GM12878 (cell line): ENCODE measurements around the gene UVRAG. TPM values are rescaled to one million over a fixed set of nuclear protein-coding genes. Genes with fewer than 3 reads are reported as not detected.
"Not testable (repeated sequence)": the region's sequence is repeated elsewhere in the genome, so short reads cannot be mapped to it uniquely, and the experiment has no call there.

Experiments
- ATAC-seq: fragments of 200-7000 bp; cut with Tn5 transposase; 3 replicates; pipeline ENCODE4 v1.9.1; 2020; ENCODE audit warnings: mild to moderate bottlenecking, moderate library complexity
- BruUV-seq: library from RNA; stranded (reverse); fragments of 400-500 nt; replicated peaks from 2 replicates; lab custom pipeline; 2021; lab: Mats Ljungman, UMichigan
- CTCF ChIA-PET: fragments of 300-600 bp; sonication (Branson Sonifier 250); formaldehyde crosslinking; extraction: SDS; loops from one replicate; lab custom pipeline; 2021; ENCODE audit warnings: inconsistent platforms; lab: Yijun Ruan, JAX
- POLR2A ChIA-PET: fragments of 350-600 bp; formaldehyde crosslinking; extraction: SDS; loops from one replicate; lab custom pipeline; 2021; ENCODE audit warnings: inconsistent platforms; lab: Charles Lee
- RAD21 ChIA-PET: fragments of 300-600 bp; sonication (Branson Sonifier 250); formaldehyde crosslinking; loops from one replicate; lab custom pipeline; 2023; ENCODE audit warnings: antibody characterized with exemption; ENCODE audit not compliant: unreplicated experiment; lab: Charles Lee
- SMC1A ChIA-PET: fragments of 300-600 bp; sonication (Branson Sonifier 250); formaldehyde crosslinking; loops from one replicate; lab custom pipeline; 2023; ENCODE audit not compliant: unreplicated experiment, uncharacterized antibody; lab: Charles Lee
- DNase-seq: peaks from one replicate; pipeline ENCODE4 v3.0.0-alpha.2; 2011; ENCODE audit warnings: low read depth, low spot score
- FAIRE-seq: peaks from 3 replicates; lab custom pipeline; 2011; peaks lifted over from hg19 to GRCh38; lab: Jason Lieb, UNC
- H2AFZ ChIP-seq: 2 replicates; pipeline ENCODE4 v1.6.0; 2011; ENCODE audit warnings: low read depth, low read length, control low read depth; ENCODE audit not compliant: control insufficient read depth
- H3K27ac ChIP-seq: 2 replicates; pipeline ENCODE4 v1.5.1; 2011; ENCODE audit warnings: control low read depth; ENCODE audit not compliant: control insufficient read depth, insufficient read depth
- H3K27me3 ChIP-seq, 2 experiments: replicated peaks in 1 of 2; 2 replicates each; pipeline versions ENCODE4 v1.6.0 to v1.6.1; 2011; ENCODE audit warnings: low read length in 1 of 2; ENCODE audit not compliant: control insufficient read depth in 2 of 2, insufficient read depth in 2 of 2
- H3K36me3 ChIP-seq, 2 experiments: 2 replicates each; pipeline ENCODE4 v1.5.1; 2011; ENCODE audit warnings: low read length in 1 of 2; ENCODE audit not compliant: control insufficient read depth in 2 of 2, insufficient read depth in 2 of 2
- H3K4me1 ChIP-seq: 2 replicates; pipeline ENCODE4 v1.6.1; 2011; ENCODE audit warnings: mild to moderate bottlenecking, low read length, moderate library complexity, mixed read lengths; ENCODE audit not compliant: control insufficient read depth, insufficient read depth
- H3K4me2 ChIP-seq: 2 replicates; pipeline ENCODE4 v1.6.0; 2011; ENCODE audit warnings: control low read depth; ENCODE audit not compliant: control insufficient read depth, insufficient read depth
- H3K4me3 ChIP-seq: fragments of 200-600 bp; sonication (generic); 2 replicates; pipeline ENCODE4 v1.5.1; 2016
- H3K79me2 ChIP-seq: 2 replicates; pipeline ENCODE4 v1.6.0; 2011; ENCODE audit warnings: low read length; ENCODE audit not compliant: control insufficient read depth, insufficient read depth
- H3K9ac ChIP-seq: 2 replicates; pipeline ENCODE4 v1.8.0; 2011; ENCODE audit warnings: low read length, control low read depth, mixed read lengths; ENCODE audit not compliant: control insufficient read depth, insufficient read depth
- H3K9me3 ChIP-seq: replicated peaks from 3 replicates; pipeline ENCODE4 v1.5.1; 2011; ENCODE audit warnings: mild to moderate bottlenecking, low read length; ENCODE audit not compliant: control insufficient read depth, insufficient read depth
- H4K20me1 ChIP-seq: 2 replicates; pipeline ENCODE4 v1.6.0; 2011; ENCODE audit not compliant: control insufficient read depth, insufficient read depth
- IRF5 ChIP-seq: fragments of 450-650 bp; IDR thresholded peaks from 2 replicates; pipeline ENCODE4 v1.6.1; 2017; ENCODE audit warnings: borderline replicate concordance
- MEF2A ChIP-seq: IDR thresholded peaks from 2 replicates; pipeline ENCODE4 v1.6.1; 2011; ENCODE audit warnings: low read depth, mild to moderate bottlenecking, low read length, moderate library complexity; ENCODE audit not compliant: insufficient read depth
- POLR2AphosphoS5 ChIP-seq: IDR thresholded peaks from 2 replicates; pipeline ENCODE4 v1.6.1; 2011; ENCODE audit warnings: mild to moderate bottlenecking, low read length, inconsistent platforms
- RAD21 ChIP-seq: IDR thresholded peaks from 2 replicates; pipeline ENCODE4 v1.6.1; 2011; ENCODE audit warnings: mild to moderate bottlenecking, low read depth, low read length, moderate library complexity; ENCODE audit not compliant: insufficient read depth
- RBBP5 ChIP-seq: fragments of 200-600 bp; sonication (generic); conservative IDR thresholded peaks from 2 replicates; pipeline ENCODE4 v1.6.1; 2016
- STAT1 ChIP-seq: fragments of 450-650 bp; conservative IDR thresholded peaks from 2 replicates; pipeline ENCODE4 v1.6.1; 2014; ENCODE audit warnings: antibody characterized with exemption, mild to moderate bottlenecking
- WGBS: methylation state at CpG from one replicate; pipeline ENCODE4 v1.1.6; 2016; ENCODE audit warnings: low lambda C conversion rate; ENCODE audit not compliant: insufficient replicate concordance, insufficient coverage; ENCODE audit errors: missing lambda C conversion rate; 5-methylcytosine and 5-hydroxymethylcytosine counted together
- in situ Hi-C: fragments of 300-500 bp; cut with MboI; formaldehyde crosslinking; loops from 9 replicates; pipeline ENCODE4 v1.14.3; 2018; ENCODE audit warnings: mixed read lengths
- intact Hi-C: fragments of 100-400 bp; cut with micrococcal nuclease; formaldehyde crosslinking; loops from one replicate; pipeline ENCODE4 v1.14.2; 2022; ENCODE audit not compliant: unreplicated experiment
- polyA plus RNA-seq, 11 experiments: library from polyadenylated mRNA; depleted of rRNA in 4 of 11; unstranded in 6 of 11; stranded (reverse) in 5 of 11; fragments of >200 nt; fragmentation: Nextera tagmentation in 4 of 11; fragmentation: Illumina TruSeq in 1 of 11; extraction: Ambion mirVana in 4 of 11; extraction: Trizol in 1 of 11; gene quantifications; 1 replicate in 1 of 11; 2 replicates in 10 of 11; pipeline versions ENCODE4 v1.2.1 to v1.2.3, GENCODE V29; 2011 to 2016; ENCODE audit warnings: inconsistent platforms in 2 of 11, missing spikeins in 2 of 11, low read depth in 1 of 11
- total RNA-seq, 4 experiments: library from RNA; depleted of rRNA in 3 of 4; stranded (reverse); fragments of >200 nt in 3 of 4; fragmentation: Illumina TruSeq in 1 of 4; extraction: Trizol in 1 of 4; gene quantifications; 2 replicates each; pipeline versions ENCODE4 v1.2.1 to v1.2.3, GENCODE V29; 2013 to 2021
- TF ChIP-seq, protein P1 (sequence below): fragments of 450-650 bp; IDR thresholded peaks from 2 replicates; pipeline ENCODE4 v1.6.1; 2017; ENCODE audit warnings: antibody characterized with exemption, mild to moderate bottlenecking, moderate library complexity
- TF ChIP-seq, protein P2 (sequence below): fragments of 150-350 bp; IDR thresholded peaks from 2 replicates; pipeline ENCODE4 v1.6.1; 2014; ENCODE audit warnings: mild to moderate bottlenecking, low read depth, low read length

The UVRAG gene
- total and polyA plus RNA-seq, 10 of the 15 experiments (the other 5 are each of a cell fraction or from before 2014, with no cell fraction given), result 7.0 to 43.4 (median 37.0) TPM

DNA sequence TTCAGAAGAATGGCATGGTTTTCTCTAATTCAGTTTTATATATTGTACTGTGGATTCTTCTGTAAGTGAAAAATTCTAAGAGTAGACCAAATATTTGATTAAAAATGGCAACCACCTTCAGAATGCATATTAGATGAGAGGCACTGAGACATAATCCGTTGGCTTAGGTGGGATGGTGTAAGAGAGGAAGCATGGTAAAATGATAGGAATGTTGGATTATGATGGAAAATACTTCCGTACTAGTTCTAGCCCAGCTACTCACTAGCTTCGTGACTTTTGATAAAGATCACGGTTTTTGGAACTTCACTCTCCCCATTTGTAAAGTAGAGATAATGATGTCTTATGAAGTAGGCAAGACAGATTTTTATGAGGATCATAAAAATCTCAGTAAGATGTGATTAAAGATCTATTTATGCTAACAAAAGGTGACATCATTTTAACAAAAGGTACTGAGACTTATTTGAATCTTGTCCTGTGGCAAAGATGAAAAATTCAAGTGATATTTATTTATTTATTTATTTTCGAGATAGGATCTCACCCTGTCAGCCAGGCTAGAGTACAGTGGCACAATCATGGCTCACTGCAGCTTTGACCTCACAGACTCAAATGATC, 37.5 kb downstream of the UVRAG start:
- FAIRE-seq (no peak), ATAC-seq (no peak), DNase-seq (no peak)
- H3K79me2 ChIP-seq, result peaks cover 69% of the 10 kb centered on the region
- SMC1A ChIA-PET, result interaction anchor here (2.6 to 3.0 kb wide), 2 partner anchors 11 to 28 kb away, joined by 7 to 12 read pairs; no protein-coding TSS in a partner anchor
- H3K4me1 ChIP-seq, result peaks cover 10% of the 10 kb centered on the region
- H3K9me3 ChIP-seq, result no peaks in the 10 kb centered on the region; the same call in 1 of the 3 replicates
- no peaks in the 10 kb centered on the region for H4K20me1 ChIP-seq
- H3K9ac ChIP-seq, result no peak overlapping the region
- intact Hi-C loops (no loop called here), in situ Hi-C loops (no loop called here)
- H3K4me3 ChIP-seq, result no peak overlapping the region
- CTCF ChIA-PET, result interaction anchor here (1.3 to 3.1 kb wide), 2 partner anchors 15 to 16 kb away, joined by 4 to 20 read pairs; no protein-coding TSS in a partner anchor
- TSS peak; percentile 31 for BruUV-seq
- no peaks in the 10 kb centered on the region for H3K27me3 ChIP-seq
- H3K36me3 ChIP-seq, result peaks cover 4 to 13% of the 10 kb centered on the region in 2 experiments
- no peak overlapping the region for H3K27ac ChIP-seq
- no peak for TF ChIP-seq MEF2A
- TF ChIP-seq, protein P1, sequence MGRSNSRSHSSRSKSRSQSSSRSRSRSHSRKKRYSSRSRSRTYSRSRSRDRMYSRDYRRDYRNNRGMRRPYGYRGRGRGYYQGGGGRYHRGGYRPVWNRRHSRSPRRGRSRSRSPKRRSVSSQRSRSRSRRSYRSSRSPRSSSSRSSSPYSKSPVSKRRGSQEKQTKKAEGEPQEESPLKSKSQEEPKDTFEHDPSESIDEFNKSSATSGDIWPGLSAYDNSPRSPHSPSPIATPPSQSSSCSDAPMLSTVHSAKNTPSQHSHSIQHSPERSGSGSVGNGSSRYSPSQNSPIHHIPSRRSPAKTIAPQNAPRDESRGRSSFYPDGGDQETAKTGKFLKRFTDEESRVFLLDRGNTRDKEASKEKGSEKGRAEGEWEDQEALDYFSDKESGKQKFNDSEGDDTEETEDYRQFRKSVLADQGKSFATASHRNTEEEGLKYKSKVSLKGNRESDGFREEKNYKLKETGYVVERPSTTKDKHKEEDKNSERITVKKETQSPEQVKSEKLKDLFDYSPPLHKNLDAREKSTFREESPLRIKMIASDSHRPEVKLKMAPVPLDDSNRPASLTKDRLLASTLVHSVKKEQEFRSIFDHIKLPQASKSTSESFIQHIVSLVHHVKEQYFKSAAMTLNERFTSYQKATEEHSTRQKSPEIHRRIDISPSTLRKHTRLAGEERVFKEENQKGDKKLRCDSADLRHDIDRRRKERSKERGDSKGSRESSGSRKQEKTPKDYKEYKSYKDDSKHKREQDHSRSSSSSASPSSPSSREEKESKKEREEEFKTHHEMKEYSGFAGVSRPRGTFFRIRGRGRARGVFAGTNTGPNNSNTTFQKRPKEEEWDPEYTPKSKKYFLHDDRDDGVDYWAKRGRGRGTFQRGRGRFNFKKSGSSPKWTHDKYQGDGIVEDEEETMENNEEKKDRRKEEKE, result no peak
- TF ChIP-seq RBBP5, result no peak
- no peak for TF ChIP-seq RAD21
- no peak for TF ChIP-seq STAT1
- TF ChIP-seq POLR2AphosphoS5, result no peak
- TF ChIP-seq, protein P2, sequence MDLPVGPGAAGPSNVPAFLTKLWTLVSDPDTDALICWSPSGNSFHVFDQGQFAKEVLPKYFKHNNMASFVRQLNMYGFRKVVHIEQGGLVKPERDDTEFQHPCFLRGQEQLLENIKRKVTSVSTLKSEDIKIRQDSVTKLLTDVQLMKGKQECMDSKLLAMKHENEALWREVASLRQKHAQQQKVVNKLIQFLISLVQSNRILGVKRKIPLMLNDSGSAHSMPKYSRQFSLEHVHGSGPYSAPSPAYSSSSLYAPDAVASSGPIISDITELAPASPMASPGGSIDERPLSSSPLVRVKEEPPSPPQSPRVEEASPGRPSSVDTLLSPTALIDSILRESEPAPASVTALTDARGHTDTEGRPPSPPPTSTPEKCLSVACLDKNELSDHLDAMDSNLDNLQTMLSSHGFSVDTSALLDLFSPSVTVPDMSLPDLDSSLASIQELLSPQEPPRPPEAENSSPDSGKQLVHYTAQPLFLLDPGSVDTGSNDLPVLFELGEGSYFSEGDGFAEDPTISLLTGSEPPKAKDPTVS, result no peak
- TF ChIP-seq IRF5, result no peak
- no peak overlapping the region for H3K4me2 ChIP-seq
- POLR2A ChIA-PET, result interaction anchor here (0.6 kb wide), 1 partner anchor 1102 kb away, joined by 3 read pairs; no protein-coding TSS in a partner anchor
- RAD21 ChIA-PET, result interaction anchor here (0.8 to 1.5 kb wide), 2 partner anchors 10 to 42 kb away, joined by 3 to 5 read pairs; no protein-coding TSS in a partner anchor
- no peak overlapping the region for H2AFZ ChIP-seq
- WGBS, result 98% methylated on average over 5 of the region's 5 CpGs

- H4K20me1 ChIP-seq, H2AFZ ChIP-seq, H3K4me3 ChIP-seq, ATAC-seq, H3K9me3 ChIP-seq, FAIRE-seq, H3K27me3 ChIP-seq, H3K27ac ChIP-seq, intact Hi-C loops, in situ Hi-C loops, DNase-seq, POLR2A ChIA-PET, H3K9ac ChIP-seq, H3K4me2 ChIP-seq, BruUV-seq: not testable (repeated sequence)
- ChIA-PET CTCF (interaction anchor here (3.1 to 4.4 kb wide), 2 partner anchors 14 kb away, joined by 20 to 26 read pairs; no protein-coding TSS in a partner anchor), SMC1A (interaction anchor here (0.6 to 2.7 kb wide), 3 partner anchors 13 to 140 kb away, joined by 3 to 7 read pairs (median 6); no protein-coding TSS in a partner anchor), RAD21 (interaction anchor here (1.0 kb wide), 1 partner anchor 40 kb away, joined by 3 read pairs; no protein-coding TSS in a partner anchor)
- Histone ChIP-seq H3K36me3 (peaks cover 4 to 12% of the 10 kb centered on the region in 2 experiments), H3K4me1 (peaks cover 13% of the 10 kb centered on the region), H3K79me2 (peaks cover 70% of the 10 kb centered on the region)
- 97% methylated on average over 4 of the region's 4 CpGs for WGBS
Measured at GRCh38 chr11:75853563-75853962, 38.6 kb downstream of the UVRAG start.
